Thoracic aorta (tissue), 2 donors: ENCODE results near the gene PXYLP1. TPM values are rescaled to one million over a fixed set of nuclear protein-coding genes. Genes with fewer than 3 reads are reported as not detected.

Experiments
- ATAC-seq: fragments of 150-250 bp; one replicate; pipeline ENCODE4 v1.8.0; 2017; ENCODE audit warnings: low read depth; ENCODE audit not compliant: insufficient number of reproducible peaks, low FRiP score
- DNase-seq: peaks from one replicate; pipeline ENCODE4 v3.0.0-alpha.2; 2020; ENCODE audit warnings: low spot score
- H3K27ac ChIP-seq, 2 donors: fragments of 200-600 bp; sonication (generic); 1 replicate in 1 of 2; 2 replicates in 1 of 2; pipeline ENCODE4 v1.5.1; 2016; ENCODE audit warnings: mild to moderate bottlenecking in 2 of 2, moderate library complexity in 2 of 2
- H3K27me3 ChIP-seq: fragments of 200-600 bp; sonication (generic); replicated peaks from 2 replicates; pipeline ENCODE4 v1.6.0; 2016; ENCODE audit warnings: mild to moderate bottlenecking; ENCODE audit not compliant: insufficient read depth
- H3K36me3 ChIP-seq: fragments of 200-600 bp; sonication (generic); one replicate; pipeline ENCODE4 v1.5.1; 2016
- H3K4me1 ChIP-seq, 2 donors: fragments of 200-600 bp; sonication (generic); 1 replicate in 1 of 2; 2 replicates in 1 of 2; pipeline versions ENCODE4 v1.5.1 to v1.6.0; 2016; ENCODE audit warnings: low read depth in 2 of 2, mild to moderate bottlenecking in 1 of 2; ENCODE audit not compliant: control insufficient read depth in 1 of 2
- H3K4me3 ChIP-seq: fragments of 200-600 bp; sonication (generic); 2 replicates; pipeline ENCODE4 v1.5.1; 2016; ENCODE audit warnings: mild to moderate bottlenecking
- H3K9me3 ChIP-seq: fragments of 200-600 bp; sonication (generic); 2 replicates; pipeline ENCODE4 v1.5.1; 2016
- total RNA-seq, 2 donors: library from RNA; depleted of rRNA; stranded (reverse); fragments of >200 nt; gene quantifications; one replicate each; pipeline versions ENCODE4 v1.1.0 to v1.2.3, GENCODE V29; 2016
- TF ChIP-seq, protein P1 (sequence below): fragments of 200-600 bp; sonication (generic); IDR thresholded peaks from one replicate; pipeline ENCODE4 v1.5.1; 2019; ENCODE audit warnings: antibody characterized with exemption

The PXYLP1 gene
- total RNA-seq, 2 donors from 2014 or later, result 15.2 to 23.2 TPM

DNA sequence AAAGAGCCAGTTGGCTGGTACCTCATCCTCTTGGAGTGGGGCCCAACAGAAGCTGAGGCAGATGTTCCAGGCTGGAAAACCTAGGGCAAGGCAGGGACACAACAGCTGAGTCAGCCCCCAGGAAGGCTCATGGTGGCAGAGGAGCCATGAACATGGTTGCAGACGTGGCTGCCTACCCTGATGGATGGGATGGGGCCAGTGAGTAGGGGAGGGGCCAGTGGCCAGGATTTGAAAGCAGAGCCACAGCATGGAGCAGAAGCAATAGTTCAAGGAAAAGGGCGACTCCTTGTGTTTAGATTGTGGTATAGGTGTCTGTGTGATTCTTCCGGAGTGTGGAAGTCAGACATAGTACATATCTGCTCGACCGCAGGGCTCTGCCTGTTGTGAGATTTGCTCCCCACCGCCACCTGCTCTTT lies 24.2 kb downstream of the PXYLP1 start:
- TF ChIP-seq, protein P1, sequence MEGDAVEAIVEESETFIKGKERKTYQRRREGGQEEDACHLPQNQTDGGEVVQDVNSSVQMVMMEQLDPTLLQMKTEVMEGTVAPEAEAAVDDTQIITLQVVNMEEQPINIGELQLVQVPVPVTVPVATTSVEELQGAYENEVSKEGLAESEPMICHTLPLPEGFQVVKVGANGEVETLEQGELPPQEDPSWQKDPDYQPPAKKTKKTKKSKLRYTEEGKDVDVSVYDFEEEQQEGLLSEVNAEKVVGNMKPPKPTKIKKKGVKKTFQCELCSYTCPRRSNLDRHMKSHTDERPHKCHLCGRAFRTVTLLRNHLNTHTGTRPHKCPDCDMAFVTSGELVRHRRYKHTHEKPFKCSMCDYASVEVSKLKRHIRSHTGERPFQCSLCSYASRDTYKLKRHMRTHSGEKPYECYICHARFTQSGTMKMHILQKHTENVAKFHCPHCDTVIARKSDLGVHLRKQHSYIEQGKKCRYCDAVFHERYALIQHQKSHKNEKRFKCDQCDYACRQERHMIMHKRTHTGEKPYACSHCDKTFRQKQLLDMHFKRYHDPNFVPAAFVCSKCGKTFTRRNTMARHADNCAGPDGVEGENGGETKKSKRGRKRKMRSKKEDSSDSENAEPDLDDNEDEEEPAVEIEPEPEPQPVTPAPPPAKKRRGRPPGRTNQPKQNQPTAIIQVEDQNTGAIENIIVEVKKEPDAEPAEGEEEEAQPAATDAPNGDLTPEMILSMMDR, result no peak

DNA sequence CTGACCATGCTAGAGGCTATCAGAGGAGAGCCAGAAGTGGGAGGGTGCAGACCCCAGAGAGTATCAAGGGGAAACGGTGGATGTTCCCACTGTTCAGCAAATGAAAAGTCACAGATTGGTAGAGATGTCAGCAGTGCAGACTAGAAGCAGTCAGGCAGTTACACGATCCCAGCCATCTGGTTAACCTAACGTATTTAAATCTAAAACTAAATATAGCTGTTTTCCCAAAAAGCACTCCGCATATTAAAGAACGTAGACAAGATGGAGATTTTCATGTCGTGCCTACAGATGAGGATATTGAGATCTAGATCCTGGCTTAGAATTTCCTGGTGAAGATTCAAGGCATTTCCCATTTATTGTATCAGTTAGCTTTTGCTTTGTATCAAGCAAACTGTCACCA lies 25.2 kb downstream of the PXYLP1 start:
- Histone ChIP-seq H3K4me3 (no peak overlapping the region), H3K27ac (no peak overlapping the region), H3K36me3 (no peaks in the 10 kb centered on the region), H3K4me1 (peaks cover 4 to 8% of the 10 kb centered on the region in 2 donors), H3K9me3 (no peaks in the 10 kb centered on the region), H3K27me3 (no peaks in the 10 kb centered on the region)
- TF ChIP-seq, protein P1, result no peak
- ATAC-seq (no peak), DNase-seq (no peak)

More for the DNA sequence above, 24.2 kb downstream of the PXYLP1 start:
- H3K27ac ChIP-seq, result no peak overlapping the region
- H3K4me1 ChIP-seq, result no peaks in the 10 kb centered on the region
- no peak overlapping the region for H3K4me3 ChIP-seq
- no peaks in the 10 kb centered on the region for H3K27me3 ChIP-seq
- H3K9me3 ChIP-seq, result no peaks in the 10 kb centered on the region
- no peaks in the 10 kb centered on the region for H3K36me3 ChIP-seq
- ATAC-seq (no peak), DNase-seq (no peak)

DNA sequence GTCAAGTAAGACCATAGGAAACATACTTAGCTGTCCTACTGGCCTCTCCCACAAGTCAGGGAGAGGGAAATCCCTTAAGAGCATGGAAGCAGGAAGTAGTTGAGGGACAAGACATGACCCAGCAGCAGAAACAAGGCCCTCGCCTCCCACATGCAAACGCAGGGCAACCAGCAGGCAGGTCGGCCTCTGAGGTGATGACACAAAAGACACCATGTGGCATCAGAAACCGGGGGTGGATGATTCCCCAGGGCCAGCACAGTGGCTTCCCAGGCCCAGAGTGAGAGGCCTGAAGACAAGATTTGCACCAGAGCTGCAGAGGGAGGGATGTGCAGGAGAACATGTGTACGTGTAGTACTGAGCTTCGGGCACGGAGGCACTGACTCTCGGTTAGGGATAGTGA lies 26.3 kb downstream of the PXYLP1 start:
- H3K27me3 ChIP-seq, result no peaks in the 10 kb centered on the region
- no peak overlapping the region for H3K27ac ChIP-seq
- ATAC-seq (no peak), DNase-seq (no peak)
- H3K9me3 ChIP-seq, result no peaks in the 10 kb centered on the region
- H3K36me3 ChIP-seq, result no peaks in the 10 kb centered on the region
- no peak overlapping the region for H3K4me3 ChIP-seq
- TF ChIP-seq, protein P1, result no peak
- peaks cover 12 to 17% of the 10 kb centered on the region in 2 donors for H3K4me1 ChIP-seq

DNA sequence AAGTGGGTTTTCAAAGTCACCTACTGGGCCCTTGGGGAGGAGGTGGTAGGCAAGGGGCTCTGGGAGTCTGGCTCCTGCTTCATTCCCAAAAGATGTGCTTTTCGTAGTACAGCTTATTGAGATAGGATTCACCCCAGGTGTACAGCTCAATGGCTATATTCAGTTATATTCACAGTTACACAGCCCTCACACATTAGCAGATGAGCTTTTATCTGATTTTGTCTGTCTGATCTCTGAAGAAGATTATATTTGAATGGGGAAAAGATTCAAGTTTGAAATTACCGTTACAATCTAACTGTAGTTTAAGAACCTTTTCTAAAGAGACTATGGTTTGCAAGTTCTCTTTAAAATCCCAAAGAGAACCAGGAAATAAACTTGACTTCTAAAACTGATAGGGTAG lies 27.3 kb downstream of the PXYLP1 start:
- Histone ChIP-seq H3K4me1 (peaks cover 14 to 27% of the 10 kb centered on the region in 2 donors), H3K36me3 (no peaks in the 10 kb centered on the region), H3K27ac (no peak overlapping the region), H3K9me3 (no peaks in the 10 kb centered on the region), H3K4me3 (no peak overlapping the region), H3K27me3 (no peaks in the 10 kb centered on the region)
- DNase-seq, result no peak
- ATAC-seq, result no peak
- TF ChIP-seq, protein P1, result no peak

DNA sequence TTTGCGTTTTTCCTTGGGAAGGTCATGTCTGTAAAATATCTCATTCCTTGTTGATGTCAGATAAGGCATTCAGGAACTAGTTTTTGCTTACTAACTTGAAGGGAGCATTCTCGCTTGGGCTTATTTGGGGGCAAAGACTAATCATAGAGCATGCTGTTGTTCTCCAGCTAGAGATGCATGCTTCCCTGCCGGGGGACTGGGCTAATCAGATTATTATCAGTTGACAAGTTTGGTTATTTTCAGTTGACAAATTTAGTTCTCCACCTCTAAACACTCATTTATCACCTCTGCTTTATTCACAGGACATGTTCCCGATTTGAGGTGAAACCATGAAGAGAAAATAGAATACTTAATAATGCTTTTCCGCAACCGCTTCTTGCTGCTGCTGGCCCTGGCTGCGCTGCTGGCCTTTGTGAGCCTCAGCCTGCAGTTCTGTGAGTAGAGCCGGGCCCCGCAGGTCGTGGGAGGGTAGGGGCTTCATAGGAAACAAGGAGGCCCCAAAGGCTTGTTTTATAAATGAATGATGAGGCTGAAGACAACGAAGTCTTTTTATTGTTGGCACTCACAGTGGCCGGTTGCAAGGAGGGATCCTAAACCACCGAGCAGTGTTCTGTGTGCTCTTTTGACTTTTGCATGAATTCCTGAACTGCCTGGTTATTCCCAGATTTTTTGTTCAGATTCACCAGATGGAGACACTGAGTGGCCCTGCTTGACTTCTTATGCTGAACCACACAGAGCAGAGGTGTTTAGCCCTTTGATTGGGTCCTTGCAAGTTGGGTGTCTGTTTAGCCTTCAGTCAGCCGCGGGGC lies 28.4 kb downstream of the PXYLP1 start:
- DNase-seq (no peak), ATAC-seq (no peak)
- TF ChIP-seq, protein P1, result no peak
- Histone ChIP-seq H3K36me3 (no peaks in the 10 kb centered on the region), H3K9me3 (no peaks in the 10 kb centered on the region), H3K27ac (no peak overlapping the region), H3K4me3 (no peak overlapping the region), H3K4me1 (peaks cover 14 to 32% of the 10 kb centered on the region in 2 donors), H3K27me3 (no peaks in the 10 kb centered on the region)
